NCI-H2196 treated with DMSO at 0.1 percent for 48 hours (cell line): ENCODE results near the gene LRRC8A.
"Not testable (repeated sequence)": the region's sequence is repeated elsewhere in the genome, so short reads cannot be mapped to it uniquely, and the experiment has no call there.

Experiments
- DNase-seq: peaks from one replicate; lab custom pipeline; 2025; ENCODE audit not compliant: unreplicated experiment; lab: John Stamatoyannopoulos, UW

The LRRC8A gene

GRCh38 chr9:128919402-128920089, 37.6 kb downstream of the LRRC8A start:
- no peak for DNase-seq

DNA sequence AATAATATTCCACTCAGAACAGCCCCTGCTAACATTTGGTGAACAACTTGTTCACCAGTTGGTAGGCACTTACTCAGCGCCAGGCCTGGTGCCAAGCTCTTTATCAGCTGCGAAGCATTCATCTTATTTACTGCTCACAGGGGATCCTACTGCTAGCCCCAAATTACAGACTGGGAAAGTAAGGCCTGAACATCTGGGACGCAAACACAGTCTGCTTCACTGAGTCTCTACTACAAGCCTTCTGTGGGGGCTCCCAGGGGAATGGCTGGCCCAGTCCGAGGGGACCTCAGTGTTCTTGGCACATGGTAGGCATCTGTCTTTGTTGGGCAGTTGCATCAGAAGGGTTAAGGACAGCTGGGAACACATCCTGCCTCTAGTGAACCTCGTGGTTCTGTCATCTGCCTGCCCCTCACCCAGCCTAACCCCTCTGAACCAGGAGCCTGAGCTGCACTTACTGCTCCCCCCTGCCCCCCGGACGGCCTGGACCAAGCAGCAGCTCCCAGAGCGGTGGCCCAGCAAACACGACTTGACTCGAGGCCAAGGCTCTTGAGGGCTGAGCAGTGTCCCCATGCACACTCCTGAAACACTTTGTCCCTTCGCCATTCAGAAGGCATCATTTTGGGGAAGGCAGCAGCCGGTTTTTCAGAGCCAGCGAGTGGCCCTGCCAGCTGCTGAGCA, 38.6 kb downstream of the LRRC8A start, which contains the start of gene PHYHD1:
TSS of gene PHYHD1 (plus strand) at position 602 of the 678 bp plus-strand sequence. CDS start 1,342 bp downstream, outside the sequence.
- peak; percentile 38 for DNase-seq

DNA sequence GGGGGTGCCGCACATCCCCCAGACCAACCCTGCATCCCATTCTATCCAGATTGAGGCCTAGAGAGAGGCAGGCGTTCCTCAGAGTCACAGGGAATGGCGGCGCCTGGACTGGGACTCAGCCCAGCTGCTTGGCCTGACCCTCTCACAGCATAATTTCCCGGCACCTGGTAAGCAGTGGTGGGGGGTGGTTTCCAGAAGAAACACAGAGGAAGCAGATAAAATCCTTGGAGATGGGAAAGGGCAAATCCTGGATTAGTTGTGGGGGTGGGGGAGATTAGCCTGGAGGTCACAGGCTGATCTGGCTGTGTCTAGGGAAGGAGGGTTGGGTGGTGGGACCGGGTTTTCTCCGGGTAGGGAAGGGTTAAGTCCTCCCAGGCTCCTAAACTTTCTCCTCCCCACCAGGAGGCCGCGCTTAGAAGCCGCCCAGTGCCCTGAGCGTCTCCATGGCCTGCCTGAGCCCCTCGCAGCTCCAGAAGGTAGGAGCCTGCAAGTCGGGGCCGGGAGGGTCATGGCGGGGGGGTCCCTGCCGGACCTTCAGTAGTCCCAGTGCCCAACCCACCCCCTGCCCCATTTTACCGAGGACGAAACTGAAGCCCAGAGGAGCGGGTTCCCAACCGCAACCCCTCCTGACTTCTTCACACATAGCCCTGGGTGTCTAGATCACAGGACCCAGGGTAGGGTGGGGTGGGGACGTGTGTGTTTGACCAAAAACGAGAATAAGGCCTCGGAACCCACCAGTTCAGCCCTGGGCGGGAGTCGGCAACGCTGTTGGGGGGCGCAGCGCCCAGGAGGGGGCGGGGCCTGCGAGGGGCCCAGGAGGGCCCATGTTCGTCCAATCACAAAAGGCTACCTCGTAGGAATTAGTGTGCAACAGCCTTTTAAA, 40.2 kb downstream of the LRRC8A start:
- DNase-seq, result no peak

DNA sequence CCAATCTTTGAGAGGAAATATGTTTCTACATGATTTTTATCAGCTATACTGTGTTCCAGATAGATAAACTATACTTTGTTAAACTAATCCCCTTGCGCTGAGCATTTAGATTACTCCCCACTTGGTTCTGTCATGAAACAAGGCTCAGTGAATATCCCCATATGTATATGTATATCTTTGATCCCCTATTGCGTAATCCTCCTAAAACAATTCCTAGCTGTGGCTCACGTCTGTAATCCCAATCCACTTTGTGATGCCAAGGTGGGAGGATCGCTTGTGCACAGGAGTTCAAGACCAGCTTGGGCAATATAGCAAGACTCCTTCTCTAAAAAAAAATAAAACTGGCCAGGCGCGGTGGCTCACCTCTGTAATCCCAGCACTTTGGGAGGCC, 41.6 kb downstream of the LRRC8A start:
- DNase-seq, result no peak

GRCh38 chr9:128927731-128928411, 45.9 kb downstream of the LRRC8A start:
- DNase-seq, result peak; percentile 45

DNA sequence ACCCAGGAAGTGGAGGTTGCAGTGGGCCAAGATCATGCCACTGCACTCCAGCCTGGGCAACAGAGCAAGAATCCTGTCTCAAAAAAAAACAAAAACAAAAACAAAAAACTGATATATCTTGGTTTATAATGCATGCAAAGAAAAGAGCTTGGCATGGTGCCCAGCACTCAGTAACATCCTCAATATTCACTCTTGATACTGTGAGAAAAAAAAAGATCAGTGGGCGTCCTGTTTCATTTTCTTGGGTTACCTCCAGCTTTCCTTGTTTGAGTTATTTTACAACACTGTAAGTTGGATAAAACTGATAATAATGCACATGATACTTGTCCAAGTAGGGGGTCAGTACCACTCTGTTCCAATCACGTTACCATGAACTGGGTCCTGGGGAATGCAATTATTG, 46.7 kb downstream of the LRRC8A start:
- no peak for DNase-seq

GRCh38 chr9:128929560-128929959, 47.6 kb downstream of the LRRC8A start:
- DNase-seq, result no peak

DNA sequence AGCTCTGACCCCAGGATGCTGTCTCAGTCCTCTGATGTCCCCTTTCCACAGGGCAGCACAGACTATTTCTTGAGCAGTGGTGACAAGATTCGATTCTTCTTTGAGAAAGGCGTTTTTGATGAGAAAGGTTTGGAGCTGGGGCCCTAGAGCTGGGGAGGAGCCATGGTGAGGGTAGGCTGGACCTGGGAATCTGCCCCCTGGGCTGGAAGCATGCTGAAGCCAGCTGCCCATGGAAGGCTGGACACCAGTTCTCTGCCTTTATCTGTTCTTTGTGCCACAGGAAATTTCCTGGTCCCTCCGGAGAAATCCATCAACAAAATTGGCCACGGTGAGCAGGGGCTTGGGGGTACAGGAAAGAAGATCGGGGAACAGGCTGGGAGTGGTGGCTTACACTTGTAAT, 51.8 kb downstream of the LRRC8A start:
- DNase-seq, result no peak

DNA sequence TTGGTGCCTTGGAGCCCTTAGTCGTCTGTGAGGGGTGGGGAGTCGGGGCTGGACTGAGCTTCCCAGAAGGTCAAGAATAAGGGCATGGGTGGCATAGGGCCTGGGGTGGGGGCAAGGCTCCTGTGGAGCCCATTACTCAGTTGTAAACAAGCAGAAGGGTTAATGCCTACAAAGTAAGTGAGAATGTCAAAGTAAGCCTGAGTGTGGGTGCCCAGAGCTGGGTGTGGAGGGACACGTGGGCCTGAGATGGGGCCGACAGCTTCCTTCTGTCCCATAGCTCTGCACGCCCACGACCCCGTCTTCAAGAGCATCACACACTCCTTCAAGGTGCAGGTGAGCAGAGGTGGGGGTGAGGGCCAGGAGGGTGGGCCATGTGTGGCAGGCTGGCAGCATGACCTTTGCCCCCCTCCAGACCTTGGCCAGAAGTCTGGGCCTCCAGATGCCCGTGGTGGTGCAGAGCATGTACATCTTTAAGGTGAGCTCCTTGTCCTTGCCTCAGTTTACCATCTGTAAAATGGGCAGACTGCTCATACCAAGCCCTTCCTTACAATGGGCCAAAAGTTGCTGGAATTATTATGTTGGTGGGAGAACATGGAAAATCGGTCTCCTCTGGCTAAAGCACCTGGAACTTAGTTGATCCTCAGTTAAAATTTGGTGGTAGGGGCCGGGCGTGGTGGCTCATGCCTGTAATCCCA, 54.4 kb downstream of the LRRC8A start:
- no peak for DNase-seq

GRCh38 chr9:128937310-128938165, 55.6 kb downstream of the LRRC8A start:
- no peak for DNase-seq

DNA sequence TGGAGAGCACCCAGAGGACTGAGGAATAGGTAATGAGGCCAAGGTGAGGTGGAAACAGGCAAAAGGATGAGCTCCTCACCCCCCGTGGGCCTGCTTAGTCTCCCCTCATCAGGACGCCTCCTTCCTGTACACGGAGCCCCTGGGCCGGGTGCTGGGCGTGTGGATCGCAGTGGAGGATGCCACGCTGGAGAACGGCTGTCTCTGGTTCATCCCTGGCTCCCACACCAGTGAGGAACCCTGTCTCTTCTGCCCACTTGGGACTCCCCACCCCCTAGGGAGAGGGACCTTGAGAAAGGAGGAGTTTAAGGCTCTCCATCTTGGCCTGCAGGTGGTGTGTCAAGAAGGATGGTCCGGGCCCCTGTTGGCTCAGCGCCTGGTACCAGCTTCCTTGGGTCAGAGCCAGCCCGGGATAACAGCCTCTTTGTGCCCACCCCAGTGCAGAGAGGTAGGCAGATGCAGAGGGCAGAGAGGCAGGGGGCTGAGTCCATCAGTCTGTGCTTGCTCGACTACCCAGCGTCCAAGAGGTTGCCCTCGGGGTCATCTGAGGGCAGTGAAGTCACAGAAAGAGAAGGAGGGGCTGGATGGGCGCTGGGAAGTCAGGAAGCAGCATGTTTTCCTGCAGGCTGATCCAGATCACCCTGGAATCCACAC, 58.5 kb downstream of the LRRC8A start:
- no peak for DNase-seq

- DNase-seq, result no peak
Measured at GRCh38 chr9:128940946-128941755, 59.2 kb downstream of the LRRC8A start.

- DNase-seq, result no peak
Measured at GRCh38 chr9:128943832-128944620, 62.1 kb downstream of the LRRC8A start.

- DNase-seq, result not testable (repeated sequence)
Measured at GRCh38 chr9:128944966-128945365, 63.0 kb downstream of the LRRC8A start.

DNA sequence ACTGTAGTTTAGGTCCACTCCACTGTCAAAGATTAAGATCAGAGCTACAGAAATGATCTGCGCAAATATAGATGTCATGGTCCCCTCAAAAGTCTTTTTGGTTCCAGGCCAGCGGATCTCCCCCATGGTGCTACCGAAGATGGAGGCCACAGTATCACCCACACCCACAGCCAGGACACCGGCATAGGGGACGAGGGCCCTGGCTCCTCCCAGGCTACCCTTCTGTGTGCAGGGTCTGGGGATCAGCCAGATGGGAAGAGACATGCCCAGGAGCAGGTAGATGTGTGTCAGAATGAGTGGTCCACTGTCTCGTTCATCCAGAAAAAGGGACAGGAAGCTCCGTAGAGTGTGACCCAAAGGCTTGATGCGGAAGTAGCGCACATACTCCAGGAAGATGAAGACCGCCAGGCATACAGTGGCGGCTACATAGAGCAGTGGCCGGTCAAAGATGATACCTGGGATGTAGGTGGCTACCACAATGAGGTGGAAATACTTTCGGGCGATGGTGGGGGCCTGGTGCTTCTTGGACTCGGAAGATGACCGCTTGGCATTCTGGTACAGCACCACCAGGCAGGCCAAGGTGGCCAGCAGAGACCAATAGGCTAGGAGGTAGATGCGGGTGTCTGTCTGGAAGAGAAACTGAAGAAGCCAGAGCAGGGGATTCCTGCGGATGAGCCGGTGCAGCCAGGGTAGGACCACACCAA, 64.0 kb downstream of the LRRC8A start:
- DNase-seq, result no peak

DNA sequence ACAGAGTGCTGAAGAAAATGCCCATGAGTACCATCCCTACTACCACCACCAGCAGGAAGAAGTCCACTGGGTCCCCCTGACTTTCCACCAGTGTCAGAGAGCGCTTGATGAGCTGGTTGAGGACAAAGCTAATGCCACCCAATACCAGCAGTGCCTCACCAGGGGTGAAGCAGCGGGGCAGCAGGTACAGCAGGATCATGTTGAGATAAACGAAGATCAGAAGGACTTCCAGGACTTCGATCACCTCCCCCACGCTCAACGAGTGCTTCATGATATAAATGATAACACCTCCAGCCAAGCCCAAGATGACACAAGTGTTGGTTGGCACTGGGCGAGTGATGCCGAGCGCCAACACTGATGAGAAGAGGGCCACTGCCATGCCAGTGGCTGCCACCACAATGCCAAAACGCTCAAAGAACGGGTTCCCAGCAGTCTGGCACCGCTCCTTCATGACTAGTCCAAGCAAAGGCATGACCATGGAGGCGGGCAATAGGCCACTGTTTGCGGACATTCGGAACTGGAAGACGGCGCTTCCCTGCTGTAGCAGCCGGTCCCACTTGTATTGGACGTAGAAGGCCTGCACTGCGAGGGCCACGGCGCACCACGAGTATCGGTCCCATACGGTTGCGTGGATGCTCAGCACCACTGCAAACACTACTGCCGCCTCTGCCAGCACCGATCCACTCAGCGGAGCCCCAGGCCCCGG, 64.8 kb downstream of the LRRC8A start:
- DNase-seq, result no peak

- no peak for DNase-seq
Measured at GRCh38 chr9:128947277-128947526, 65.3 kb downstream of the LRRC8A start.
